ENCODE results near the gene TMEM35B.
"Not testable (repeated sequence)": the region's sequence is repeated elsewhere in the genome, so short reads cannot be mapped to it uniquely, and the experiment has no call there.

- TF ChIP-seq CTCF, POLR2A (IDR thresholded peaks at IDR 0.05): not testable (repeated sequence)
Measured at GRCh38 chr1:34985609-34985904, 410 bp upstream of the TMEM35B start.
